ENCODE measurements around the gene PRICKLE2. TPM values are rescaled to one million over a fixed set of nuclear protein-coding genes. Genes with fewer than 3 reads are reported as not detected.

PRICKLE2 gene
- total RNA-seq, 1 experiment from 2014 or later, result 1.9 TPM

DNA sequence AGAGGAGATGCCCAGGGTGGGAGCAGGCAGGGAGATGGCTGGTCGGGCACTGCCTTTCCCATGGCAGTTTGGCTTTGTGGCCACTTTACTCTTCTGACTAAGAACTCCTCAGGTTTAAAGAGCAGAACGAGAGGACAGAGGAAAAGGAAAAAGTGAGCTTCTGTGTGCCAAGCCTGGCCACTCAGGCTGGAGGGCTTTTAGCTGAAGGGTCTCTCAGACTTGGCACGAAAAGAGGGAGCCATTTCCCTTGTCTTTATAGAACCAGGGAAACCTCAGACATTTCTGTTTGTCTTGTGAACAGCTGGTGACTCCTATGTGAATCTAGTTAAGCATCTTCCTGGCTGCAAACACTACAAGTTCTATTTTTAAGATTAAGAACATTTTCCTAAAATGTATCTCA is 178.7 kb downstream of the PRICKLE2 start:
- peaks cover 26% of the 10 kb centered on the region for H3K27me3 Mint-ChIP-seq (ENCODE audit: unreplicated experiment)
- no peaks in the 10 kb centered on the region for H3K4me1 Mint-ChIP-seq (ENCODE audit: low read depth, unreplicated experiment)
- H3K9me3 Mint-ChIP-seq (ENCODE audit: low read depth, unreplicated experiment), result no peaks in the 10 kb centered on the region
- intact Hi-C loops (cut with micrococcal nuclease; ENCODE audit: unreplicated experiment), result no loop called here
- H3K4me3 Mint-ChIP-seq (ENCODE audit: low read depth, unreplicated experiment), result no peak overlapping the region
- CTCF ChIA-PET, result no interaction called here
- no peak for DNase-seq
- H3K36me3 Mint-ChIP-seq (ENCODE audit: insufficient read depth, unreplicated experiment), result no peaks in the 10 kb centered on the region
- TF ChIP-seq, protein P1, sequence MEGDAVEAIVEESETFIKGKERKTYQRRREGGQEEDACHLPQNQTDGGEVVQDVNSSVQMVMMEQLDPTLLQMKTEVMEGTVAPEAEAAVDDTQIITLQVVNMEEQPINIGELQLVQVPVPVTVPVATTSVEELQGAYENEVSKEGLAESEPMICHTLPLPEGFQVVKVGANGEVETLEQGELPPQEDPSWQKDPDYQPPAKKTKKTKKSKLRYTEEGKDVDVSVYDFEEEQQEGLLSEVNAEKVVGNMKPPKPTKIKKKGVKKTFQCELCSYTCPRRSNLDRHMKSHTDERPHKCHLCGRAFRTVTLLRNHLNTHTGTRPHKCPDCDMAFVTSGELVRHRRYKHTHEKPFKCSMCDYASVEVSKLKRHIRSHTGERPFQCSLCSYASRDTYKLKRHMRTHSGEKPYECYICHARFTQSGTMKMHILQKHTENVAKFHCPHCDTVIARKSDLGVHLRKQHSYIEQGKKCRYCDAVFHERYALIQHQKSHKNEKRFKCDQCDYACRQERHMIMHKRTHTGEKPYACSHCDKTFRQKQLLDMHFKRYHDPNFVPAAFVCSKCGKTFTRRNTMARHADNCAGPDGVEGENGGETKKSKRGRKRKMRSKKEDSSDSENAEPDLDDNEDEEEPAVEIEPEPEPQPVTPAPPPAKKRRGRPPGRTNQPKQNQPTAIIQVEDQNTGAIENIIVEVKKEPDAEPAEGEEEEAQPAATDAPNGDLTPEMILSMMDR (IDR thresholded peaks at IDR 0.05; ENCODE audit: unreplicated experiment), result no peak
- no peak overlapping the region for H3K27ac Mint-ChIP-seq (ENCODE audit: unreplicated experiment)
- no TSS peak for BruUV-seq (replicated peaks)

DNA sequence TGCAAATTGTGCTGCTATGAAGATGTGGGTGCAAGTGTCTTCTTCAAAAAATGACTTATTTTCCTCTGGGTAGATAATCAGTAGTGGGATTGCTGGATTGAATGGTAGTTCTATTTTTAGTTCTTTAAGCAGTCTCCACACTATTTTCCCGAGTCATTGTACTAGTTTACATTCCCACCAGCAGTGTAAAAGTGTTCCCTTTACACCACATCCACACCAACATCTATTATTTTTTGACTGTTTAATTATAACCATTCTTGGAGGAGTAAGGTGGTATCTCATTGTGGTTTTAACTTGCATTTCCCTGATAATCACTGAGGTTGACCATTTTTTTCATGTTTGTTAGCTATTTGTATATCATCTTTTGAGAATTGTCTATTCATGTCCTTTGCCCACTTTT is 182.3 kb downstream of the PRICKLE2 start:
- TF ChIP-seq, protein P1 (IDR thresholded peaks at IDR 0.05; ENCODE audit: unreplicated experiment), result no peak
- Mint-ChIP-seq H3K27ac (ENCODE audit: unreplicated experiment) (no peak overlapping the region), H3K27me3 (ENCODE audit: unreplicated experiment) (peaks cover 44% of the 10 kb centered on the region), H3K4me3 (ENCODE audit: low read depth, unreplicated experiment) (no peak overlapping the region), H3K9me3 (ENCODE audit: low read depth, unreplicated experiment) (no peaks in the 10 kb centered on the region), H3K4me1 (ENCODE audit: low read depth, unreplicated experiment) (no peaks in the 10 kb centered on the region), H3K36me3 (ENCODE audit: insufficient read depth, unreplicated experiment) (no peaks in the 10 kb centered on the region)
- DNase-seq, result no peak
- CTCF ChIA-PET, result no interaction called here
- intact Hi-C loops (cut with micrococcal nuclease; ENCODE audit: unreplicated experiment), result no loop called here
- no TSS peak for BruUV-seq (replicated peaks)

Other genes starting within 250 kb of the PRICKLE2 start
- gene PSMD6, start 202.0 kb downstream of the PRICKLE2 start, total RNA-seq (2022), result 65.4 and 73.3 TPM in 2 replicates

All from Calu3 (cell line).